SJCRH30 (cell line): ENCODE results near the gene NBL1. TPM values are rescaled to one million over a fixed set of nuclear protein-coding genes. Genes with fewer than 3 reads are reported as not detected.

ENCODE experiments used
- DNase-seq, 2 experiments: peaks; one replicate each; pipeline ENCODE4 v3.0.0-alpha.2; 2015 to 2020
- H3K27ac ChIP-seq: fragments of 250-450 bp; sonication (Bioruptor Pico); 2 replicates; pipeline ENCODE4 v1.5.1; 2020; ENCODE audit warnings: mild to moderate bottlenecking, moderate library complexity
- H3K27me3 ChIP-seq: fragments of 250-450 bp; sonication (Bioruptor Pico); 2 replicates; pipeline ENCODE4 v1.5.1; 2020; ENCODE audit warnings: mild to moderate bottlenecking, moderate library complexity
- H3K36me3 ChIP-seq: fragments of 250-450 bp; sonication (Bioruptor Pico); 2 replicates; pipeline ENCODE4 v1.5.1; 2020; ENCODE audit warnings: mild to moderate bottlenecking, moderate library complexity
- H3K4me1 ChIP-seq: fragments of 250-450 bp; sonication (Bioruptor Pico); 2 replicates; pipeline ENCODE4 v1.5.1; 2020; ENCODE audit warnings: mild to moderate bottlenecking, moderate library complexity
- H3K4me3 ChIP-seq: fragments of 250-450 bp; sonication (Bioruptor Pico); 2 replicates; pipeline ENCODE4 v1.5.1; 2020; ENCODE audit warnings: mild to moderate bottlenecking, moderate library complexity
- H3K9me3 ChIP-seq: fragments of 250-450 bp; sonication (Bioruptor Pico); replicated peaks from 2 replicates; pipeline ENCODE4 v1.5.1; 2020; ENCODE audit warnings: mild to moderate bottlenecking, moderate library complexity
- total RNA-seq: library from RNA; depleted of rRNA; stranded (reverse); fragments of >200 nt; shearing (Covaris generic); gene quantifications from 2 replicates; pipeline ENCODE4 v1.2.3, GENCODE V29; 2014; rRNA removed

NBL1 gene
- total RNA-seq, 1 experiment from 2014 or later: 3.5 TPM

GRCh38 chr1:19704247-19705113, 60.4 kb downstream of the NBL1 start:
- no peaks in the 10 kb centered on the region for H3K27me3 ChIP-seq
- H3K4me3 ChIP-seq: no peak overlapping the region
- no peaks in the 10 kb centered on the region for H3K36me3 ChIP-seq
- H3K4me1 ChIP-seq: no peaks in the 10 kb centered on the region
- DNase-seq: peak; percentile 78 to 84
- H3K9me3 ChIP-seq: no peaks in the 10 kb centered on the region
- H3K27ac ChIP-seq: no peak overlapping the region

- no peak overlapping the region for H3K27ac ChIP-seq
- H3K4me1 ChIP-seq: no peaks in the 10 kb centered on the region
- no peaks in the 10 kb centered on the region for H3K9me3 ChIP-seq
- no peak overlapping the region for H3K4me3 ChIP-seq
- no peaks in the 10 kb centered on the region for H3K36me3 ChIP-seq
- DNase-seq: no peak
- no peaks in the 10 kb centered on the region for H3K27me3 ChIP-seq
Observed at GRCh38 chr1:19705464-19705863, 61.4 kb downstream of the NBL1 start.

- Histone ChIP-seq H3K27ac (no peak overlapping the region), H3K27me3 (no peaks in the 10 kb centered on the region), H3K4me1 (no peaks in the 10 kb centered on the region), H3K9me3 (no peaks in the 10 kb centered on the region), H3K4me3 (no peak overlapping the region), H3K36me3 (no peaks in the 10 kb centered on the region)
- no peak for DNase-seq
Observed at GRCh38 chr1:19706136-19706535, 62.0 kb downstream of the NBL1 start.

Other genes starting within 250 kb of the NBL1 start
- gene CAPZB, start 158.8 kb upstream of the NBL1 start, total RNA-seq: 81.9 and 99.7 TPM in 2 replicates
- 0.05 TPM in 1 of 2 replicates, not detected in the other for gene HTR6, start 20.6 kb downstream of the NBL1 start, total RNA-seq
- 17.7 and 18.0 TPM in 2 replicates for gene TMCO4, start 155.6 kb downstream of the NBL1 start, total RNA-seq
- 0.73 and 0.86 TPM in 2 replicates for gene RNF186, start 171.0 kb downstream of the NBL1 start, total RNA-seq
- gene OTUD3, start 238.1 kb downstream of the NBL1 start, total RNA-seq: 43.2 and 51.1 TPM in 2 replicates